Activated T-cell treated with anti-CD3 and anti-CD28 coated beads for 24 hours (primary cell): Measurements from ENCODE around the gene OR8B2.
"Not testable (repeated sequence)": the region's sequence is repeated elsewhere in the genome, so short reads cannot be mapped to it uniquely, and the experiment has no call there.

Experiments
- DNase-seq: peaks from one replicate; pipeline ENCODE4 v3.0.0-alpha.2; 2020; ENCODE audit warnings: low read depth

Gene OR8B2

GRCh38 chr11:124384399-124384798 lies at the start of gene OR8B2:
Gene OR8B2 (minus strand): TSS chr11:124384499. CDS start chr11:124383343, 1,156 bp downstream.
- DNase-seq = no peak

- no peak for DNase-seq
Observed at GRCh38 chr11:124429599-124429998, 45.3 kb upstream of the OR8B2 start.

- no peak for DNase-seq
Observed at GRCh38 chr11:124424384-124424921, 40.2 kb upstream of the OR8B2 start, which contains the start of gene OR8B4. Gene OR8B4 (minus strand): TSS chr11:124424871. CDS start chr11:124424871, 0 bp downstream.

GRCh38 chr11:124421043-124421442 lies 36.7 kb upstream of the OR8B2 start:
- DNase-seq = no peak

GRCh38 chr11:124415356-124415923 lies 31.1 kb upstream of the OR8B2 start:
- no peak for DNase-seq

GRCh38 chr11:124409906-124410305 lies 25.6 kb upstream of the OR8B2 start:
- DNase-seq = no peak

GRCh38 chr11:124405581-124405980 lies 21.3 kb upstream of the OR8B2 start:
- no peak for DNase-seq

- not testable (repeated sequence) for DNase-seq
Observed at GRCh38 chr11:124403186-124403585, 18.9 kb upstream of the OR8B2 start.

- DNase-seq = peak; percentile 23
Observed at GRCh38 chr11:124402326-124402922, 18.1 kb upstream of the OR8B2 start.

GRCh38 chr11:124398924-124399323 lies 14.6 kb upstream of the OR8B2 start, which contains the start of gene OR8B3:
Gene OR8B3 (minus strand): TSS chr11:124399024. CDS start chr11:124397351, 1,673 bp downstream.
- DNase-seq = no peak

- DNase-seq = not testable (repeated sequence)
Observed at GRCh38 chr11:124396847-124397246, 12.5 kb upstream of the OR8B2 start.

- DNase-seq = no peak
Observed at GRCh38 chr11:124394408-124394807, 10.1 kb upstream of the OR8B2 start.

GRCh38 chr11:124382857-124383256 lies 1.4 kb downstream of the OR8B2 start:
- DNase-seq = not testable (repeated sequence)

- DNase-seq = no peak
Observed at GRCh38 chr11:124380585-124380984, 3.7 kb downstream of the OR8B2 start.

- DNase-seq = no peak
Observed at GRCh38 chr11:124376280-124376679, 8.0 kb downstream of the OR8B2 start.

- no peak for DNase-seq
Observed at GRCh38 chr11:124359566-124359965, 24.7 kb downstream of the OR8B2 start.

- DNase-seq = no peak
Observed at GRCh38 chr11:124346311-124346955, 37.9 kb downstream of the OR8B2 start.

GRCh38 chr11:124344346-124344745 lies 40.0 kb downstream of the OR8B2 start:
- DNase-seq = no peak

GRCh38 chr11:124340142-124340447 lies 44.2 kb downstream of the OR8B2 start:
- no peak for DNase-seq

- DNase-seq = no peak
Observed at GRCh38 chr11:124339396-124340141, 44.7 kb downstream of the OR8B2 start.
